Motor neuron (in vitro differentiated cells): ENCODE measurements around the gene PEF1. TPM values are rescaled to one million over a fixed set of nuclear protein-coding genes. Genes with fewer than 3 reads are reported as not detected.

Source experiments
- ATAC-seq, 8 experiments: fragments of 200-7000 bp; cut with Tn5 transposase; replicated peaks in 6 of 8; 2 replicates each; pipeline ENCODE4 v1.8.0; 2021; ENCODE audit warnings: mild to moderate bottlenecking in 8 of 8, moderate library complexity in 8 of 8
- H3K27ac ChIP-seq, 2 donors: fragments of 250-450 bp; sonication (Bioruptor Pico); 2 replicates each; pipeline ENCODE4 v1.9.0; 2021; ENCODE audit warnings: antibody characterized with exemption in 2 of 2, mild to moderate bottlenecking in 2 of 2, moderate library complexity in 1 of 2
- H3K4me1 ChIP-seq, 2 donors: fragments of 250-450 bp; sonication (Bioruptor Pico); replicated peaks in 1 of 2; 2 replicates each; pipeline ENCODE4 v1.6.1; 2021; ENCODE audit warnings: antibody characterized with exemption in 2 of 2, mild to moderate bottlenecking in 2 of 2, moderate library complexity in 1 of 2
- H3K4me3 ChIP-seq, 5 donors: fragments of 250-450 bp; sonication (Bioruptor Pico); 2 replicates each; pipeline ENCODE4 v1.9.0; 2021; ENCODE audit warnings: antibody characterized with exemption in 5 of 5, mild to moderate bottlenecking in 5 of 5, moderate library complexity in 4 of 5
- WGBS, 10 experiments: fragments of 450-650 bp; shearing (Covaris generic); methylation state at CpG; one replicate each; pipeline ENCODE4 v1.0.0; 2022; 5-methylcytosine and 5-hydroxymethylcytosine counted together
- in situ Hi-C, 9 experiments: fragments of 400-800 bp; cut with MboI; loops; one replicate each; pipeline ENCODE4 v1.15.0; 2021; ENCODE audit warnings: low sequenced_read_pairs in 9 of 9, low pct_unique_long_range_greater_than_20kb in 2 of 9; ENCODE audit not compliant: unreplicated experiment in 9 of 9
- total RNA-seq, 8 experiments: library from RNA; unstranded; fragments of 300-600 nt; gene quantifications; 2 replicates each; pipeline versions ENCODE4 v1.2.3 to v1.2.4, GENCODE V29; 2022

Gene PEF1
- total RNA-seq, 8 experiments from 2014 or later, result 43.2 to 79.6 (median 54.5) TPM

DNA sequence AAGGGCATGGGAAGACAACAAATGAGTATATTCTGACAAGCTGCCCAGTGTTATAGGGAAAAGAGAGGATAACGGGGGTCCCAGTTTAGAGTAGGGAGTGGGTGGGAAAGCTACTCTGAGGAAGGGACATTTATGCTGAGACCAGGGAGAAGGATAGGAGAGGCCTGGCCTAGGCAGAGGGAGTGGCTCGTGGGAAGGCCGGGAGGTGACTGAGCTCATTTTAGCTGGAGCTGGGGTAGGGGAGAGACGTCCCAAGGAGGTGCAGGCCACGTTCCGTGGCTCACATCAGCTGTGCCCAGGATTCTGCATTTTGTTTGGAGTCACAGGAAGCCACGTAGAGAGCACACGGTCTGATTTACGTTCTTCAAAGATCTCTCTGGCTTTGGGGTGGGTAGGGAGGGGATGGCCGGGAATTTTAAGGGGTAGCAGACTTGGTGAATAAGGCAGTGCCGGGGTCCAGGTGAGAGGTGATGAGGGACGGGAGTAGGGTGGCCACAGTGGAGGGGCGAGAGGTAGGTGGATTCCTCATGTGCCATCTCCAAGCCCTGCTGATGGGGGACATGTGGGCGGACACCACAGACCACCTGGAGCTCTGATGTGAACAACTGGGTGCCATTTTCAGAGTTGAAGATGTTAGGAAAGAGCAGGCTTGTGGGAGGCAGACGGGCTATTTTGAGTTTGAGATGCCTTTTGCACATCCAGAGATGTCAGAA, 63.6 kb downstream of the PEF1 start:
- no peak overlapping the region for H3K27ac ChIP-seq
- no peak for ATAC-seq
- in situ Hi-C loops, result no loop called here
- H3K4me3 ChIP-seq, result no peak overlapping the region
- WGBS, 10 experiments, result 60 to 100% (median 75%) methylated on average over 1 to 12 of the region's 15 CpGs; no CpG with 5 or more reads in 3 of the 10 experiments
- peaks cover 3 to 23% of the 10 kb centered on the region in 2 donors for H3K4me1 ChIP-seq

DNA sequence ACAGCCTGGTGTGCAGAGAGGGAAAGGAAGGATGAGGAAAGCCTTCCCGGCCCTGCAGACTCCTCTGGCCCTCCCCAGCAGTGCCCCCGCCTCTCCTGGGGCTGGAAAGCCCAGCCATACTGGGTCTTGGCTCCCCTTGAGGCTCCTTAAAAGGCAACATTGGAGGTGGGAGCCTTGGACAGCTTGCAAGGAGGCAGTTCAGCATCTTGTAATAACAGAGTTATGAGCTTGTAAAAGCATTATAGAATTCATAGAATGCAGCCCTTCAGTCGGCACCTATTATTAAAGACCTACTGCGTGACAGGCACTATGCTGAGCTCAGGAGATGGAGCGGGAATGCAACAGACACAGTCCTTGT, 64.2 kb downstream of the PEF1 start:
- Histone ChIP-seq H3K4me1 (peaks cover 3 to 23% of the 10 kb centered on the region in 2 donors), H3K4me3 (no peak overlapping the region), H3K27ac (no peak overlapping the region)
- WGBS, 10 experiments, result 64 to 82% (median 80%) methylated on average over 1 to 5 of the region's 5 CpGs; no CpG with 5 or more reads in 3 of the 10 experiments
- peak in 1 of 8 experiments; percentile 6 for ATAC-seq
- in situ Hi-C loops, result no loop called here

Other genes starting within 250 kb of the PEF1 start
- gene SERINC2, start 231.7 kb downstream of the PEF1 start, total RNA-seq, result 10 to 100 TPM in 4 of 8 experiments, 1 to 10 TPM in 4; 1.4 to 18.8 (median 10.0) TPM
- gene TINAGL1, start 68.4 kb downstream of the PEF1 start, total RNA-seq, result 100 to 1,000 TPM in 1 of 8 experiments, 1 to 10 TPM in 3, under 1 TPM in 3, not detected in 1; 0.11 to 120 (median 1.7) TPM
- under 1 TPM in 7 of 8 experiments, not detected in 1; 0.11 to 0.91 (median 0.27) TPM for gene HCRTR1, start 27.2 kb downstream of the PEF1 start, total RNA-seq
- 10 to 100 TPM in 2 of 8 experiments, 1 to 10 TPM in 4, under 1 TPM in 2; 0.87 to 39.0 (median 3.8) TPM for gene COL16A1, start 59.1 kb upstream of the PEF1 start, total RNA-seq
- gene ADGRB2, start 119.5 kb upstream of the PEF1 start, total RNA-seq, result 10 to 100 TPM in 7 of 8 experiments, 1 to 10 TPM in 1; 3.7 to 60.2 (median 35.4) TPM
- 1 to 10 TPM in 3 of 8 experiments, under 1 TPM in 5; 0.05 to 4.0 (median 0.65) TPM for gene SPOCD1, start 171.1 kb upstream of the PEF1 start, total RNA-seq